GM18873 (cell line): ENCODE measurements around the gene CUX1.
"Not testable (repeated sequence)": the region's sequence is repeated elsewhere in the genome, so short reads cannot be mapped to it uniquely, and the experiment has no call there.

Experiments used
- ATAC-seq: cut with Tn5 transposase; IDR thresholded peaks from one replicate; pipeline ENCODE4 v1.9.1; 2021; ENCODE audit warnings: mild to moderate bottlenecking, moderate library complexity, moderate number of reproducible peaks; ENCODE audit not compliant: unreplicated experiment, low FRiP score

CUX1 gene

GRCh38 chr7:101996876-101997275 lies 179.4 kb downstream of the CUX1 start:
- ATAC-seq, result no peak

GRCh38 chr7:101998029-101998905 lies 180.8 kb downstream of the CUX1 start:
- no peak for ATAC-seq

GRCh38 chr7:101998906-101999240 lies 181.4 kb downstream of the CUX1 start:
- ATAC-seq, result no peak

GRCh38 chr7:101999393-101999792 lies 182.0 kb downstream of the CUX1 start:
- ATAC-seq, result no peak

GRCh38 chr7:102000123-102000522 lies 182.7 kb downstream of the CUX1 start:
- ATAC-seq, result no peak

GRCh38 chr7:102004229-102004628 lies 186.8 kb downstream of the CUX1 start:
- no peak for ATAC-seq

GRCh38 chr7:102004848-102005247 lies 187.4 kb downstream of the CUX1 start:
- ATAC-seq, result no peak

GRCh38 chr7:102005933-102006480 lies 188.6 kb downstream of the CUX1 start:
- no peak for ATAC-seq

- no peak for ATAC-seq
Measured at GRCh38 chr7:102006695-102007094, 189.3 kb downstream of the CUX1 start.

GRCh38 chr7:102008535-102009262 lies 191.3 kb downstream of the CUX1 start:
- ATAC-seq, result no peak

GRCh38 chr7:102009628-102010027 lies 192.2 kb downstream of the CUX1 start:
- ATAC-seq, result no peak

GRCh38 chr7:102012112-102012830 lies 194.8 kb downstream of the CUX1 start:
- not testable (repeated sequence) for ATAC-seq

- no peak for ATAC-seq
Measured at GRCh38 chr7:102012941-102013461, 195.6 kb downstream of the CUX1 start.

GRCh38 chr7:102018876-102019275 lies 201.4 kb downstream of the CUX1 start:
- ATAC-seq, result no peak

GRCh38 chr7:102019461-102019860 lies 202.0 kb downstream of the CUX1 start:
- no peak for ATAC-seq

- no peak for ATAC-seq
Measured at GRCh38 chr7:102021841-102022618, 204.6 kb downstream of the CUX1 start.

GRCh38 chr7:102024005-102024768 lies 206.8 kb downstream of the CUX1 start:
- ATAC-seq, result no peak

- no peak for ATAC-seq
Measured at GRCh38 chr7:102024769-102025391, 207.5 kb downstream of the CUX1 start.

GRCh38 chr7:102025777-102026176 lies 208.4 kb downstream of the CUX1 start:
- not testable (repeated sequence) for ATAC-seq
